Right lobe of liver (tissue), 6 donors: ENCODE measurements around the gene MEF2C. TPM values are rescaled to one million over a fixed set of nuclear protein-coding genes. Genes with fewer than 3 reads are reported as not detected.

ENCODE experiments used
- ATAC-seq, 4 donors: fragments of 200-7000 bp; cut with Tn5 transposase; one replicate each; pipeline ENCODE4 v1.9.1; 2020; ENCODE audit warnings: mild to moderate bottlenecking in 4 of 4, moderate library complexity in 4 of 4
- DNase-seq, 3 donors: peaks; one replicate each; pipeline ENCODE4 v3.0.0-alpha.2; 2020
- H3K27ac ChIP-seq, 3 donors: fragments of 200-600 bp; one replicate each; pipeline ENCODE4 v1.8.0; 2022
- H3K27me3 ChIP-seq, 2 donors: fragments of 200-600 bp; one replicate each; pipeline ENCODE4 v1.8.0; 2022
- H3K36me3 ChIP-seq, 4 donors: fragments of 200-600 bp; sonication (generic) in 1 of 4; one replicate each; pipeline versions ENCODE4 v1.5.1 to v1.8.0; 2017 to 2022; ENCODE audit warnings: control low read depth in 1 of 4
- H3K4me1 ChIP-seq, 4 donors: fragments of 200-600 bp; sonication (generic) in 1 of 4; one replicate each; pipeline versions ENCODE4 v1.5.1 to v1.8.0; 2017 to 2022; ENCODE audit warnings: control low read depth in 1 of 4
- H3K4me3 ChIP-seq, 3 donors: fragments of 200-600 bp; one replicate each; pipeline ENCODE4 v1.8.0; 2022
- H3K9me3 ChIP-seq, 4 donors: fragments of 200-600 bp; sonication (generic) in 1 of 4; one replicate each; pipeline versions ENCODE4 v1.5.1 to v1.8.0; 2017 to 2022; ENCODE audit warnings: control low read depth in 1 of 4
- POLR2A ChIP-seq: fragments of 450-650 bp; IDR thresholded peaks from one replicate; pipeline ENCODE4 v1.6.1; 2017; ENCODE audit warnings: antibody characterized with exemption, mild to moderate bottlenecking
- WGBS: methylation state at CpG from one replicate; pipeline ENCODE4 v1.1.6; 2018; ENCODE audit warnings: low coverage, low lambda C conversion rate; ENCODE audit not compliant: insufficient coverage; ENCODE audit errors: missing lambda C conversion rate; 5-methylcytosine and 5-hydroxymethylcytosine counted together
- intact Hi-C, 2 donors: fragments of 100-400 bp; cut with DNase I; formaldehyde crosslinking; loops; one replicate each; pipeline versions ENCODE4 v1.11.2 to v1.14.1; 2022
- total RNA-seq, 6 experiments: library from RNA; depleted of rRNA in 2 of 6; stranded (reverse); fragments of >200 nt in 2 of 6; fragmentation: NEBNext Ultra II Directional in 3 of 6; extraction: Animal tissue kit (Norgen Biotek cat#: 25700) in 3 of 6; gene quantifications; one replicate each; pipeline versions ENCODE4 v1.1.0 to v1.2.4, GENCODE V29; 2016 to 2023
- TF ChIP-seq, protein P1 (sequence below), 4 donors: fragments of 200-600 bp in 3 of 4; fragments of 450-650 bp in 1 of 4; IDR thresholded peaks; one replicate each; pipeline versions ENCODE4 v1.5.1 to v1.8.0; 2016 to 2022; ENCODE audit warnings: antibody characterized with exemption in 4 of 4, mild to moderate bottlenecking in 2 of 4
- donor health status: DM: no; HTN: yes; CAD: no.
- donor health status: DM: no; HTN: no; CAD: no.
- donor health status: DM: no; HTN: no; CAD: no.
- donor health status: DM: no; HTN: yes; CAD: no.
- donor health status: DM: no; HTN: yes; CAD: no.

Gene MEF2C
- total RNA-seq, 6 experiments from 2014 or later = 4.4 to 19.4 (median 6.4) TPM

GRCh38 chr5:88813244-88813643, 69.7 kb downstream of the MEF2C start:
- no peaks in the 10 kb centered on the region for H3K9me3 ChIP-seq
- no peaks in the 10 kb centered on the region for H3K36me3 ChIP-seq
- no peak for TF ChIP-seq POLR2A
- TF ChIP-seq, protein P1, sequence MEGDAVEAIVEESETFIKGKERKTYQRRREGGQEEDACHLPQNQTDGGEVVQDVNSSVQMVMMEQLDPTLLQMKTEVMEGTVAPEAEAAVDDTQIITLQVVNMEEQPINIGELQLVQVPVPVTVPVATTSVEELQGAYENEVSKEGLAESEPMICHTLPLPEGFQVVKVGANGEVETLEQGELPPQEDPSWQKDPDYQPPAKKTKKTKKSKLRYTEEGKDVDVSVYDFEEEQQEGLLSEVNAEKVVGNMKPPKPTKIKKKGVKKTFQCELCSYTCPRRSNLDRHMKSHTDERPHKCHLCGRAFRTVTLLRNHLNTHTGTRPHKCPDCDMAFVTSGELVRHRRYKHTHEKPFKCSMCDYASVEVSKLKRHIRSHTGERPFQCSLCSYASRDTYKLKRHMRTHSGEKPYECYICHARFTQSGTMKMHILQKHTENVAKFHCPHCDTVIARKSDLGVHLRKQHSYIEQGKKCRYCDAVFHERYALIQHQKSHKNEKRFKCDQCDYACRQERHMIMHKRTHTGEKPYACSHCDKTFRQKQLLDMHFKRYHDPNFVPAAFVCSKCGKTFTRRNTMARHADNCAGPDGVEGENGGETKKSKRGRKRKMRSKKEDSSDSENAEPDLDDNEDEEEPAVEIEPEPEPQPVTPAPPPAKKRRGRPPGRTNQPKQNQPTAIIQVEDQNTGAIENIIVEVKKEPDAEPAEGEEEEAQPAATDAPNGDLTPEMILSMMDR (IDR thresholded peaks at IDR 0.05) = no peak
- H3K4me3 ChIP-seq = no peak overlapping the region
- intact Hi-C loops = no loop called here
- H3K27ac ChIP-seq = no peak overlapping the region
- WGBS = 36% methylated on average over 1 of the region's 1 CpG
- ATAC-seq = peak in 3 of 4 donors; percentile 40 to 56 (median 55)
- DNase-seq = no peak
- no peaks in the 10 kb centered on the region for H3K27me3 ChIP-seq
- H3K4me1 ChIP-seq = peaks cover 0 to 5% (median 0%) of the 10 kb centered on the region in 4 donors

DNA sequence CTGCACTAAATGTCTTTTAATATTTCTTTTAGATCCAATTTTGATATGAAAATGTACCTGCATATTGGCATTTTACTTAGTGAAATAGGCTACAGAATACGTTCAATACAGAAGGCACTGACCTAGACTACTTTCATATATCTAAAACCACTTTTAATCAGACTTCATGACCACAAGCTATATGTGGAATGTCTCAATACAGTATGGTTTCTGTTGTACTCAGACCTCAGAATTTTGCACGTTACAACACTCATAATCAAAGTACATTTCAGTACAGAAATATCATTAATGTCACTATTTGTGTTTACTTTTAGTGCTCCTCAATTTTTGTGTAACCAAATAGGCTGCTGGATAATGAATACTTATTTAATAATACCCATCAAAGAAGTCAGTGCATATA, 74.8 kb downstream of the MEF2C start:
- 37% methylated on average over 2 of the region's 2 CpGs for WGBS
- Histone ChIP-seq H3K27me3 (no peaks in the 10 kb centered on the region), H3K4me3 (no peak overlapping the region), H3K9me3 (no peaks in the 10 kb centered on the region), H3K4me1 (no peaks in the 10 kb centered on the region), H3K27ac (no peak overlapping the region), H3K36me3 (no peaks in the 10 kb centered on the region)
- intact Hi-C loops = no loop called here
- TF ChIP-seq POLR2A = no peak
- TF ChIP-seq, protein P1 (IDR thresholded peaks at IDR 0.05) = no peak
- ATAC-seq = no peak
- no peak for DNase-seq

- no peaks in the 10 kb centered on the region for H3K36me3 ChIP-seq
- no peaks in the 10 kb centered on the region for H3K27me3 ChIP-seq
- TF ChIP-seq, protein P1 (IDR thresholded peaks at IDR 0.05) = no peak
- TF ChIP-seq POLR2A = no peak
- no peaks in the 10 kb centered on the region for H3K4me1 ChIP-seq
- H3K27ac ChIP-seq = no peak overlapping the region
- WGBS = 71% methylated on average over 6 of the region's 8 CpGs
- no peaks in the 10 kb centered on the region for H3K9me3 ChIP-seq
- intact Hi-C loops = no loop called here
- ATAC-seq (no peak), DNase-seq (no peak)
- H3K4me3 ChIP-seq = no peak overlapping the region
Observed at GRCh38 chr5:88807327-88807726, 75.7 kb downstream of the MEF2C start.

- no peaks in the 10 kb centered on the region for H3K27me3 ChIP-seq
- no peaks in the 10 kb centered on the region for H3K4me1 ChIP-seq
- DNase-seq (no peak), ATAC-seq (no peak)
- TF ChIP-seq POLR2A = no peak
- TF ChIP-seq, protein P1 (IDR thresholded peaks at IDR 0.05) = no peak
- H3K4me3 ChIP-seq = no peak overlapping the region
- H3K9me3 ChIP-seq = no peaks in the 10 kb centered on the region
- intact Hi-C loops = no loop called here
- no peak overlapping the region for H3K27ac ChIP-seq
- H3K36me3 ChIP-seq = no peaks in the 10 kb centered on the region
Observed at GRCh38 chr5:88806338-88806737, 76.6 kb downstream of the MEF2C start.

- H3K36me3 ChIP-seq = no peaks in the 10 kb centered on the region
- H3K27me3 ChIP-seq = no peaks in the 10 kb centered on the region
- intact Hi-C loops = no loop called here
- no peak overlapping the region for H3K27ac ChIP-seq
- no peaks in the 10 kb centered on the region for H3K4me1 ChIP-seq
- TF ChIP-seq, protein P1 (IDR thresholded peaks at IDR 0.05) = no peak
- TF ChIP-seq POLR2A = no peak
- 36% methylated on average over 3 of the region's 3 CpGs for WGBS
- ATAC-seq (peak; percentile 50 to 69 (median 54)), DNase-seq (no peak)
- no peak overlapping the region for H3K4me3 ChIP-seq
- no peaks in the 10 kb centered on the region for H3K9me3 ChIP-seq
Observed at GRCh38 chr5:88805151-88805784, 77.7 kb downstream of the MEF2C start.
